Breast epithelium (tissue), 4 donors: Measurements from ENCODE around the gene SYT11. TPM values are rescaled to one million over a fixed set of nuclear protein-coding genes. Genes with fewer than 3 reads are reported as not detected.

ENCODE experiments used
- DNase-seq, 2 donors: peaks; one replicate each; pipeline ENCODE4 v3.0.0-alpha.2; 2019; ENCODE audit warnings: low spot score in 2 of 2
- H3K27ac ChIP-seq, 2 donors: fragments of 200-600 bp; sonication (generic) in 1 of 2; one replicate each; pipeline ENCODE4 v1.5.1; 2016 to 2019; ENCODE audit warnings: mild to moderate bottlenecking in 1 of 2
- H3K27me3 ChIP-seq, 2 donors: fragments of 200-600 bp; sonication (generic) in 1 of 2; one replicate each; pipeline versions ENCODE4 v1.5.1 to v1.6.0; 2017 to 2019; ENCODE audit warnings: control low read depth in 1 of 2, mild to moderate bottlenecking in 1 of 2
- H3K36me3 ChIP-seq: fragments of 200-600 bp; one replicate; pipeline ENCODE4 v1.5.1; 2019
- H3K4me1 ChIP-seq, 2 donors: fragments of 200-600 bp; sonication (generic); one replicate each; pipeline ENCODE4 v1.5.1; 2016 to 2019; ENCODE audit warnings: control low read depth in 1 of 2
- H3K4me3 ChIP-seq, 3 donors: fragments of 200-600 bp; sonication (generic); 1 replicate in 2 of 3; 2 replicates in 1 of 3; pipeline ENCODE4 v1.5.1; 2016 to 2019; ENCODE audit warnings: mild to moderate bottlenecking in 3 of 3, moderate library complexity in 2 of 3
- H3K9me3 ChIP-seq, 2 donors: fragments of 200-600 bp; sonication (generic) in 1 of 2; one replicate each; pipeline ENCODE4 v1.5.1; 2016 to 2019; ENCODE audit warnings: control low read depth in 1 of 2
- CTCF ChIP-seq, 3 donors: fragments of 450-650 bp; IDR thresholded peaks; one replicate each; pipeline ENCODE4 v1.5.1; 2016 to 2017; ENCODE audit warnings: antibody characterized with exemption in 3 of 3, mild to moderate bottlenecking in 3 of 3, moderate library complexity in 3 of 3
- POLR2A ChIP-seq: fragments of 450-650 bp; IDR thresholded peaks from one replicate; pipeline ENCODE4 v1.6.1; 2016; ENCODE audit warnings: antibody characterized with exemption, mild to moderate bottlenecking, moderate library complexity
- POLR2AphosphoS5 ChIP-seq, 3 donors: sonication (generic); formaldehyde crosslinking; IDR thresholded peaks; one replicate each; pipeline ENCODE4 v1.6.1; 2017; ENCODE audit warnings: antibody characterized with exemption in 3 of 3
- intact Hi-C: fragments of 100-400 bp; cut with DNase I; formaldehyde crosslinking; loops from one replicate; pipeline ENCODE4 v1.15.1; 2023; ENCODE audit warnings: low total_unique reads
- total RNA-seq, 3 donors: library from RNA; depleted of rRNA; stranded (reverse); fragments of >200 nt; gene quantifications; one replicate each; pipeline ENCODE4 v1.1.0, GENCODE V29; 2016

The SYT11 gene
- total RNA-seq, 3 donors from 2014 or later = 4.5 to 8.2 (median 5.0) TPM

DNA sequence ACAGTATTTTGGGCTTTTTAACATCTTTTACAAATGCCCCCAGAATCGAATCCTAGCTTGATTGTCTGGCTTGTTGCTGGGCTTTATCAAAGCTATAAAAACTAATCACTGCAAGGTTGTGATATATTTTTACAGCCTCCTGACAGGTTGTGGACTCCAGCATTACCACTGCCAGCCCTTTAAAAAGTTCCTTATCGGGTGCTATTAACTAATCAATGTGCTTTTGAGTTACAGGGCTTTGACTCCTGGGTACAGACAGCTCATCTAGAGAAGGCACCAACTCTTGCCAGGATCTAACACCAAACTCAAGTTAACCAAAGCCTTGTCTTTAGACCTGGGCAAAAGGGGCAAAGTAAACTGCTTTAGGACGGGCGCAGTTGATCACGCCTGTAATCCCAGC is 19.0 kb upstream of the SYT11 start:
- intact Hi-C loops = no loop called here
- Histone ChIP-seq H3K27me3 (no peaks in the 10 kb centered on the region), H3K9me3 (no peaks in the 10 kb centered on the region), H3K4me3 (no peak overlapping the region), H3K4me1 (no peaks in the 10 kb centered on the region), H3K27ac (no peak overlapping the region), H3K36me3 (no peaks in the 10 kb centered on the region)
- no peak for TF ChIP-seq POLR2AphosphoS5 (IDR thresholded peaks at IDR 0.05)
- DNase-seq = no peak

GRCh38 chr1:155844860-155845421 is 14.4 kb upstream of the SYT11 start:
- no peaks in the 10 kb centered on the region for H3K36me3 ChIP-seq
- intact Hi-C loops = no loop called here
- H3K4me1 ChIP-seq = no peaks in the 10 kb centered on the region
- H3K27me3 ChIP-seq = no peaks in the 10 kb centered on the region
- H3K9me3 ChIP-seq = no peaks in the 10 kb centered on the region
- no peak overlapping the region for H3K4me3 ChIP-seq
- DNase-seq = no peak
- no peak overlapping the region for H3K27ac ChIP-seq
- TF ChIP-seq POLR2A (no peak), POLR2AphosphoS5 (IDR thresholded peaks at IDR 0.05) (no peak), CTCF (IDR thresholded peaks at IDR 0.05) (no peak)

DNA sequence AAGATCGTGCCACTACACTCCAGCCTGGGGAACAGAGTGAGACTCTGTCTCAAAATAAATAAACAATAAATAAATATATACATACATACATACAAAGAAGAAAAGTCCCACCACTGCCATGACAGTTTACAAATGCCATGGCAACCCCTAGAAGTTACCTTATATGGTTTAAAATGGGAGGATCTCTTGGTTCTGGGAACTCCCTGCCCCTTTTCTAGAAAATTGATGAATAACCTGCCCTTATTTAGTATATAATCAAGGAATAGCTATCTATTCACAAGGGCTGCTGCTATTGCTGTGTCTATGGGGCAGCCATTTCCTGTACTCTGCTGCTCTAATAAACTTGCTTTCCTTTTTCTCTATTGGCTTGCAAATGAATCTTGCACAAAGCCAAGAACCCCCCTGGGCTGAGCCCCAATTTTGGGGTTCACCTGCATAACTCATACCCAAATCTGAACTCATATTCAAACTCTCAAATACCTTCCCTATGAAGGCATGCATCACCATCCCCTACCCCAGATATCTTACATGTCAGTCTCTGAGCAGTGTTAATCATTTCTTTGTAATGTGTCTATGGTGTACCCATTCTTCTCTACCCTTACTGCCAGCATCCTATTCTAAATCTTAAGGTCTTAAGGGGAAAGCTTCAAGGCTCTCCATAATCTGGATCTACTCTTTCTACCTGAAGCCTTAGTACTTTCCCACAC is 11.4 kb upstream of the SYT11 start:
- Histone ChIP-seq H3K36me3 (no peaks in the 10 kb centered on the region), H3K27ac (no peak overlapping the region), H3K4me1 (no peaks in the 10 kb centered on the region), H3K9me3 (no peaks in the 10 kb centered on the region), H3K4me3 (no peak overlapping the region), H3K27me3 (no peaks in the 10 kb centered on the region)
- TF ChIP-seq POLR2AphosphoS5 (IDR thresholded peaks at IDR 0.05) (no peak), POLR2A (no peak), CTCF (IDR thresholded peaks at IDR 0.05) (no peak)
- intact Hi-C loops = no loop called here
- DNase-seq = no peak

DNA sequence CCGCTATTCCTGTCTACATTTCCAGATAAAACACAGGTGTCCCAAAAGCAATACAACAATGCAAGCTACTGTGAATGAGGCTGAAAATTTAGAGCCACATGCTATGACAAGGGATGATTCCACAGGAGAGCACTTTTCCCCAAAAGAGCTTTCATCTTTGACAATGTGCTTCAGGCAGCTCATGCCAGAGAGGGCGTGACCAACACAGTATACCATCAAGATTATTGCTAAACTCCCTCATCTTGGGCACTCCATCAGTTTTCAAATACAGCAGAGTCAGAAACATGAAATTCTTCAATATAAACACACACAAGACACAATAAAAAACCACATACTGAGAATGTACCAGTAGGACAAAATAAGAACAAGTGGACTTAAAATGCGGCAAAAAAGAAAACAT is 9.0 kb upstream of the SYT11 start:
- no peak for DNase-seq
- intact Hi-C loops = no loop called here
- Histone ChIP-seq H3K27ac (no peak overlapping the region), H3K4me1 (no peaks in the 10 kb centered on the region), H3K27me3 (no peaks in the 10 kb centered on the region), H3K4me3 (no peak overlapping the region), H3K36me3 (no peaks in the 10 kb centered on the region), H3K9me3 (no peaks in the 10 kb centered on the region)
- TF ChIP-seq POLR2AphosphoS5 (IDR thresholded peaks at IDR 0.05) (no peak), POLR2A (no peak), CTCF (IDR thresholded peaks at IDR 0.05) (no peak)

- Histone ChIP-seq H3K4me1 (no peaks in the 10 kb centered on the region), H3K27ac (peak overlapping the region; percentile 88 to 94), H3K27me3 (no peaks in the 10 kb centered on the region), H3K9me3 (no peaks in the 10 kb centered on the region), H3K36me3 (no peaks in the 10 kb centered on the region), H3K4me3 (peak overlapping the region; percentile 70 to 92 (median 81))
- intact Hi-C loops = no loop called here
- TF ChIP-seq POLR2A (no peak), CTCF (IDR thresholded peaks at IDR 0.05) (no peak), POLR2AphosphoS5 (IDR thresholded peaks at IDR 0.05) (no peak)
- DNase-seq = no peak
These were observed 3.0 kb upstream of the SYT11 start for GRCh38 chr1:155856257-155856974.
